Neural progenitor cell (in vitro differentiated cells): ENCODE measurements around the gene IFIT1B.

Experiments
- EZH2phosphoT487 ChIP-seq: fragments of 200-600 bp; sonication (generic); IDR thresholded peaks from 2 replicates; pipeline ENCODE4 v1.6.1; 2017; ENCODE audit warnings: antibody characterized with exemption
- TF ChIP-seq, protein P1 (sequence below): fragments of 200-600 bp; sonication (generic); IDR thresholded peaks from 2 replicates; pipeline ENCODE4 v1.5.1; 2017; ENCODE audit warnings: antibody characterized with exemption, mild to moderate bottlenecking

DNA sequence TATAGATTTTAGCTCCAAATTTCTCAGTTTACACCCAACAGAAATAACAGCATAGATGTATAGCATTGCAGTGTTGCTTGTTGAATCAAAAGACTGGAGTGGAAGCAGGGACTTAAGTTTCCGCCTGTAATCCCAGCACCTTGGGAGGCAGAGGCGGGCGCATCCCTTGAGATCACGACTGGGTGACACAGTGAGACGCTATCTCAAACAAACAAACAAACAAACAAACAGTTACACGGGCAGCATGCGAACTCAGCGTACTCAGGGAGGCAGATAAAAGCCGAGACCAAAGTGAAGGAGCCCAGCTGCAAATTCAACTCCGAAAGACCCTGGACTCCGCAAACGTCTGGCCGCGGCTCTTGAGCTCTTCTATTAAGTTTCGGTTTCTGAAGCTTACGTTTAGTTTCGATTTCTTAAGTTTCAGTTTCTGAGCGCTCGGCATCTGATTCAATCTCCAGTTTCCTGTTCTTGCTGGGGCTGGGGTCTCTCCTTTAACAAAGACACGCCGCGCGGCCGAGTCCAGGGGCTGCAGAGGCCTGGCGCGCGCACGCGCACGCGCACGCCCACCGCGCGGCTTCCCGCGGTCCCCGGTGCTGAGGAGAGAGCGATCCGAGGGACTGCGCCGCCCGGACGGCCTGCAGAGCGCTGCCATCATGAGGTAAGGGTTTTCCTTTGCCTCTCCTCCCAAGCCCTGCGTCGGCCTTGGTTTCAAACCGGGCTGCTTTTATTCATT is 36.5 kb downstream of the IFIT1B start, which contains the start of gene IFIT5:
- TF ChIP-seq, protein P1, sequence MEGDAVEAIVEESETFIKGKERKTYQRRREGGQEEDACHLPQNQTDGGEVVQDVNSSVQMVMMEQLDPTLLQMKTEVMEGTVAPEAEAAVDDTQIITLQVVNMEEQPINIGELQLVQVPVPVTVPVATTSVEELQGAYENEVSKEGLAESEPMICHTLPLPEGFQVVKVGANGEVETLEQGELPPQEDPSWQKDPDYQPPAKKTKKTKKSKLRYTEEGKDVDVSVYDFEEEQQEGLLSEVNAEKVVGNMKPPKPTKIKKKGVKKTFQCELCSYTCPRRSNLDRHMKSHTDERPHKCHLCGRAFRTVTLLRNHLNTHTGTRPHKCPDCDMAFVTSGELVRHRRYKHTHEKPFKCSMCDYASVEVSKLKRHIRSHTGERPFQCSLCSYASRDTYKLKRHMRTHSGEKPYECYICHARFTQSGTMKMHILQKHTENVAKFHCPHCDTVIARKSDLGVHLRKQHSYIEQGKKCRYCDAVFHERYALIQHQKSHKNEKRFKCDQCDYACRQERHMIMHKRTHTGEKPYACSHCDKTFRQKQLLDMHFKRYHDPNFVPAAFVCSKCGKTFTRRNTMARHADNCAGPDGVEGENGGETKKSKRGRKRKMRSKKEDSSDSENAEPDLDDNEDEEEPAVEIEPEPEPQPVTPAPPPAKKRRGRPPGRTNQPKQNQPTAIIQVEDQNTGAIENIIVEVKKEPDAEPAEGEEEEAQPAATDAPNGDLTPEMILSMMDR, result no peak
- TF ChIP-seq EZH2phosphoT487, result no peak
